Stimulated activated CD8-positive, alpha-beta memory T cell treated with anti-CD3 and anti-CD28 coated beads, Interleukin-12 subunit alpha, Interleukin-12 subunit beta, amount 100 ng/mL, for 24 hours (primary cell): ENCODE measurements around the gene FAM222A.

Experiments
- DNase-seq: peaks from one replicate; pipeline ENCODE4 v3.0.0-alpha.2; 2020; ENCODE audit errors: extremely low read depth

FAM222A gene

GRCh38 chr12:109725321-109726105, 11.9 kb downstream of the FAM222A start:
- DNase-seq: no peak

DNA sequence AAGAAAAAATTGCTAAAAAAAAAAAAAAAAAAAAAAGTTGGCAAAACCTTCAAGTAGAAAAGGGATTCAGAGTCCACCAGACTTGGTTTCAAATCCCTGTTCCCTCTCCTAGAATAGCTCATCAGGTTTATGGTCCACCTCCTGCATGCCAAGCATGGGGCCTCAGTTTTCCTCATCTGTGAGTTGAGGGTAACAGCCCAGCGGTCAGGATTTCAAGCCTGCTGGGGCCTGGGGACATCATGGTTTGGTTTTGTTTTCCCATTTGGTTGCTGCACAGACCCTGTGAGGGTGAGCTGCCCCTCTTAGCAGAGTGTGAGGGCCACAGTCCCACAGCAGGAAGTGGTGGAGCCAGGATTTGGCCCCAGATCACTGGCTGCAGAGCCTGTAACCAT, 12.5 kb downstream of the FAM222A start:
- no peak for DNase-seq

GRCh38 chr12:109726511-109727038, 12.9 kb downstream of the FAM222A start:
- no peak for DNase-seq

GRCh38 chr12:109727039-109727723, 13.6 kb downstream of the FAM222A start:
- DNase-seq: no peak

GRCh38 chr12:109727746-109728726, 14.4 kb downstream of the FAM222A start:
- no peak for DNase-seq

GRCh38 chr12:109728921-109729320, 15.3 kb downstream of the FAM222A start:
- no peak for DNase-seq

- DNase-seq: no peak
These were observed 15.8 kb downstream of the FAM222A start for GRCh38 chr12:109729371-109729781.

- DNase-seq: no peak
These were observed 16.2 kb downstream of the FAM222A start for GRCh38 chr12:109729801-109730200.

DNA sequence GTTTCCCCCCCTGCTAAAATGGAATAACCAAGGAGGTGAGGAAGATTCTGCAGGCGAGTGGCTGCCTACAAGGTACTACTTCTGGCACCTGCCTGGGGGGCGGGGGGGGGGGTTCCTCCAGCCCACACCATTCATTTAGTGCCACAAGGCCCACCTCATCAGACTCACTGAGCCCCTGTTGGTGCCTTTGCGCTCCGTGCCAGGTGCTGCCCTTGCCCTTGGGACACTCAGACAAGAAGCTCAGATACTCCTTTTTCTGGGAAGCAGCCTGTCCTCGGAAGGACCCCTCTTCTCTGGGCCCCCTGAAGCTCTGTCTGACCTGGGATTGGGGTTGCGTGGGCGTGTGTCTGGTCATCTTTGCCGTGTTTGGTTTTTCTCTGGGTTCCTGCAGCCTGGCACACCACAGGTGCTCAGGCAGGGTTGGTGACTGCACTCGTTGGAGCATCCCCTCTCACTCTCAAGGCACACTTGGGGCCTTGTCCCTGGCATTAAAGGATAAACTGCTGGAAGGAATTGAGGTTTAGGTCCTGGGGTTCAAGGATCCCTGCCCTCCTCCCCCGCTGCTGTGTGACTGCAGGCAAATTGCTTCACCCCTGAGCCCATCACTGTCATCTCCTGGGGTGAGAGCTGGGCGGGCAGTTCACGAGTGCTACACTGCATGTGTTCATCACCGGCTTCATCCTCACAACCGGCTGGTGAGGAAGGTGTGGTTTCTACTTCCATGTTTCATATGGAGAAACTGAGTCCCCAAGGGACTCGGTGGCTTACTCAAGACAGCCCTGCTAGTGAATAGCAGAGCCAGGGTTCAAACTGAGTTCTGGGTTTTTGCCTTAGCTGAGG, 16.9 kb downstream of the FAM222A start:
- no peak for DNase-seq

- DNase-seq: no peak
These were observed 17.7 kb downstream of the FAM222A start for GRCh38 chr12:109731231-109731731.

DNA sequence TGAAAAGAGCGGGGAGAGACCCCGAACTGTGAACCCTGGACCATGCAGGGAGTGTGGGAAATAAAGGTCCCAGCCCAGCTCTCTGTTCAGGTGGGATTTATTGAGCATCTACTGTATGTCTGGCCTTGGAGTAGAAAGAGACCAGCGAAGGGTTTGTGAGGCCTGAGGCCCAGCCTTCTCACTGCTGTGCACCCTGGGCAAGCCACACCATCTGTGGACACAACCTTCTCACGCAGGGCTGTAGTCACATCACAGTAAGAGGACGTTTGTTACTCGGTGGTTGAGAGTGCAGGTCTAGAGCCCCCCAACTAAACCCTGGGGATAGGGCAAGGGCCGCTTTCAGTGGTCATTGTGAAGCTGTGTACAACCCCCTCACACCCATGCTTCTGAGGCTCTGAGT, 18.2 kb downstream of the FAM222A start:
- no peak for DNase-seq

DNA sequence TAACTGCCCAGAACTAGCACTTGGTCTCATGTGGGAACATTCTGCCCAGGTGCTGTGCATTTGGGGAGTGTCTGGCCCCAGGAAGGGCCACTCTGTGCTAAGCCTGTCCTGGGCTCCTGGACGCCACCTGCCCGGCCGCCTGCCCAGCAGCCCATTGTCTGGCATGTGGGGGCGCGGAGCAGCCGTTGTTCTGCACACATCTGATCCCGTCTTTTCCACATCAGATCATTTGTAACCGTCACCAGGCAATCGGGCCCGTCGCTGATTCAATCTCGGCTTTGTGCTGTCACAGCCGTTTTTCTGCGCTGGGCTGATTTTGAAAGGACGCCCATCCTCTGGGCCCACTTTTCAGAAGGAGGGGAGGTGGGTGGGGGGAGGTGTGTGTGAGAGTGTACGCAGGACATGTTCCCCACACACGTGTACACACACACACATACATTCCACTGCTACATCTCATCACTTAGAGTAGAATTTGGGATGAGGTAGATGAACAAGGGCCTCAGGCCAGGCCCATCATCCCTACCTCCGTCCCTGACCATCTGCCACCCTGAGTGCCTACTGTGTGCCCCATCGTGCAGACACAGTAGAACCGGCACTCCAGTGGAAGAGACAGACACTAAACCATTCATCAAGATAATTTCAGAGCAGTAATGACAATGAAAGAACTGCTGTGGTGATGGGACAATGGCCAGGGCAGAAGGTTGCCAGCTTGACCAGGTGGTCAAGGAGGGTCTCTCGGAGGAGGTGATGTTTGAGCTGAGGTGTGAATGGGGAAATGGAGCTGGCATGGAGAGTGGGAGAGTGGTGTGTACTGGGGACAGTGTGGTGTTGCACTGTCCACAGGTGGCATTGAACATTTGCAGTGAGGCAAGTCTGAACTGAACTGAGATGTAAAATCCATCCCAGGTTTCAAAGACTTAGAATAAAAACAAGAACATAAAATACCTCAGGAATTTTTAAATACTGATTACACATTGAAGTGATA, 19.0 kb downstream of the FAM222A start:
- DNase-seq: no peak

DNA sequence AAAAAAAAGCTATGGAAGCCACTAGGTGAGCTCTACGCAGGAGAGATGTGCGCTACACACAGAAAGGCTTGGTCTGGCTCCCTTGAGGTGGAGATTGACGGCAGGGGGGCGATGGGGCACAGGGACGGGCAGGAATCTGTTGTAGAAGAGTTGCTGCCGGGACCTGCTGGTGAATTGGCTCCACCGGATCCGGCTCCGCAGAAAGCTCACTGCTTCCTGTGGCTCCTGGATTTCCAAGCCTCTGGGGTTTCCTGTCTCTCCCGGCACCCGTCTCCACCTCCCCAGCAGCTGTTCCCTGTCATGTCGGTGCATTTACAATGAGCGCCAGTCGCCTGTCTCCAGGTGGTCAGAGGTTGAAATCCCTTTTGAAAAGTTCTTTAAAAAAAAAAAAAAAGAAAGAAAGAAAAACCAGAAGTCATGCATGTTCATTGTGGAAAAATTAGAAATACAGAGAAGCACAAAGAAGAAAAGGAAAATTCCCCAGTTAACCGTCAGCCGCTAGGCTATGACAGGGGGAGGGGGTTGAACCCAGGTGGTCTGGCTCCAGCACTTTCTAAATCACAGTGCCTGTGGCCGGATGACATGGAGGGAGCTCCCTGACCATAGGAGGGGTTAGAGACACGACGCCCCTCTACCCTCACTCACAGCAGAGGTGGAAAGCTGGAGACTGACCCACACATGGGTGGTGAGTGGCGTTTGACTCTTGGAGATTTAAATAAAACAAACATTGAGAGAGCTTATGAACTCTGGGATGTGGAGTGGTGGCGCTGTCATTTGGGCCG, 20.8 kb downstream of the FAM222A start:
- DNase-seq: no peak

- DNase-seq: no peak
These were observed 21.5 kb downstream of the FAM222A start for GRCh38 chr12:109735051-109735521.

DNA sequence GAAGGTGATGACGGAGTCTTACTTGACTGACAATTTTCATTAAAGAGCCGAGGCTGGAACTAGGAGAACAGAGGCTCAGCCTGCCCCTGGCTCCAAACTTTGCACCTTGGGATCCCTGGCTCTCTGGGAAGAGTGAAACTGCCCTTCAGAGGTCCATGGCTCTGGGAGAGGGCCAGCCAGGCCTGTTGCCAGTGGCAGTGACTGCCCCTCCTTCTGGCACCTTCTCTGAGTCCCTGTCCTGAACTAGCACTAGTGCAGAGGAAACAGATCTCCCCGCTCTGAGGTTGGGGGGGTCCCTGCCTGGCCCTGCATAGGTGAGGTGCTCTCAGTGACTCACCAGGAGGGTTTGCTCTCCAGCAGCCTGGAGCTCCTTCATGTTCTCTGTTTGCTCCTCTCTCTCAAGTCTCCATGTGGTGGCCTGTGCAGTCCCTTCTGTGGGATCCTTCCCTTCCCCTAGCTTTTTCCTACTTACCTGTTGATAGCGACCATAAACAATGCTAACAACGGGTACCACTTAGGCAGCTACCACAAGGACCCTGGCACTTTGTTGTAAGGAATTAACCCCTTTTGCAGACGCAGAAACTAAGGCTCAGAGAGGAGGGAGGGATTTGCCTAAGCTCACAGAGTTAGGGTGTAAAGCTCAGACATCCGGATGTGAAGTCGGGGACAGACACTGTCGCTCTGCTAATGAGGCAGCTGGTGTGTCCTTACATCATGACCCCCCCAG, 22.4 kb downstream of the FAM222A start:
- DNase-seq: no peak

DNA sequence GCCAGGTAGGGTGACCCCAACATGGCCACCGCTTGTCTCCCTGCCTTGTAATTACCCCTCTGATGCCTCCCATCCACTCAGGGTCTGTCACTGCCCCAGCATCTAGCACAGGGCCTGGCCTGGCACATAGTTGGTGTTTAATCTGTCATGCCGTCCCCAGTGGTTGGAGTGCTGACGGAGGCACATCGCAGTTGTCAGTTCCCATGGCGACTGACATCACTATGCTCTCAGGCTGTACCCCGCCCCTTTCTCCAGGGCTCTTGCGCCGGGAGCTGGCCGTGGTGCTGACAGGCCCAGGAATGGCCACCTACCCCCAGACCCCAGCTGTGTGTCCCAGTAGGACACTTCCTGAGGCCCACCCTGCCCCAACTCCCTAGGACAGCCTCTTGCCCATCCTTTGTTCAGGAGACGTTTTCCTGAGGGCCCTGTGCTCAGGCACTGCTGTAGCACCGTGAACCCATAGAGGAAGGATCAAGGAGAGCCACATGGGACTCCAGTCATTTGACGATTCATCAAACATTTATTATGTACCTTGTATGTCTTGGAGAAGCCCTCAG, 23.0 kb downstream of the FAM222A start:
- DNase-seq: no peak

- no peak for DNase-seq
These were observed 23.5 kb downstream of the FAM222A start for GRCh38 chr12:109737126-109737525.

DNA sequence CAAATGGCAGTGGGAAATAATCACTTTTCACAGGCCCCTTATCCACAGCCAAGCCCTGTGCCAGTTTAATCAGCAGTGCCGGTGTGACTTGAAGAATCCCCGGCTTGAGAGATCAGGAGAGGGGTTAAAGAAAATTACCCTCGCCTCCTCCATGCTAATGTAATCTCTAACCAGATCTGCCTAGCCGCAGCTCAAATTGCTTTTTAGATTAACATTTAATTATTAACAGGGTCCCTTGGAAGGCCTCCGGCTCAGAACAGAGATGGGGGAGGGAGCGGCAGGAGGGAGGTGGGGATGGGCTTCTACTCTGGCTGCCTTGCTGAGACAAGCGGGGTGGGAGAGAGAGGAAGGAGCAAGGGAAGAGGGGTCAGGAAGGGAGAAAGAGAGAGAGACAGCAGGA, 24.0 kb downstream of the FAM222A start:
- DNase-seq: no peak
